HG02970 (cell line): Measurements from ENCODE around the gene AGBL1.
"Not testable (repeated sequence)": the region's sequence is repeated elsewhere in the genome, so short reads cannot be mapped to it uniquely, and the experiment has no call there.

Experiments
- ATAC-seq: cut with Tn5 transposase; IDR thresholded peaks from one replicate; pipeline ENCODE4 v1.9.1; 2021; ENCODE audit warnings: mild to moderate bottlenecking, moderate library complexity, moderate number of reproducible peaks; ENCODE audit not compliant: unreplicated experiment, low FRiP score

Gene AGBL1

DNA sequence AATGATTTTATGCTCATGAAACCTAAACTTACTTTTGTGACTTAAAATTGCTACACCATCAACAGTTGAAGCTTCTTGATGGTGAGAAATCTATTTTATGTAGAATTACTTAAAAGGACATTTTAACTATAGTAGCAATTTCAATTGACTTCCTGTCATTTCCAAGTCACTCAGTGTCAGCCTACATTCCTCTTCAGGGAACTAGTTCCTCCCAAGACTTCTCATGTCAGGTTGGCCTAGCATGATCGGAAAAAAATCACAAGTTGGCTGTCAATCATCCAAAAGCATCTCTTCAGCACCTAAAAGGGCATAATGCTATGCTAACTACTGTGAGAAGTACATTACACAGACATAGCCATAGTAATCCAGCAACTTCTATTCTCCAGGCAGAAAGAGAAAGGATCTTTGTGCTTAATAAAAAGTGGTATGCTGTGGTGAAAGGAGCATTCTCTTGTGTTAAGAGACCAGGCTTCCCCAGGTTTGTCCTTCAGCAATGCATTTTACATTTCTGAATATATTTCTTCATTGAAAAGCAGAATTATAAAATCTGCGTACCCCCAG lies 893.7 kb downstream of the AGBL1 start:
- ATAC-seq: no peak

DNA sequence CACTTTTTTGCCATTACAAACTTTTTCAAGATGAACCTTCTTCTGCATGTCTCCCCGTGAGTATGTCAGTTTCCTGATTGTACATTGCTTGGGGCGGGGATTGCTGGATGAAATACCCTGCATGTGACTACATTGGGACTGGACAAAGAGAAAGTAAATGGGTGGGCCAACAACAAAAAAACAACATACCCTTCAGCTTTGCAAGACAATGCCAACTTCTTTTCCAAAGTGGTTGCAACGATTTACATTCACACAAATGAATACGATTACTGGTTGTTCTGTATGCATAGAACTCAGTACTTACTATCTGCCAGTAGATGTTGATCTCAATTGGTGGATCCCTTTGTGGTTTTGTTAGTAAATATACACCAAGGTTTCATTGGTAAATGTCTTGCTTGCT lies 908.4 kb downstream of the AGBL1 start:
- no peak for ATAC-seq

DNA sequence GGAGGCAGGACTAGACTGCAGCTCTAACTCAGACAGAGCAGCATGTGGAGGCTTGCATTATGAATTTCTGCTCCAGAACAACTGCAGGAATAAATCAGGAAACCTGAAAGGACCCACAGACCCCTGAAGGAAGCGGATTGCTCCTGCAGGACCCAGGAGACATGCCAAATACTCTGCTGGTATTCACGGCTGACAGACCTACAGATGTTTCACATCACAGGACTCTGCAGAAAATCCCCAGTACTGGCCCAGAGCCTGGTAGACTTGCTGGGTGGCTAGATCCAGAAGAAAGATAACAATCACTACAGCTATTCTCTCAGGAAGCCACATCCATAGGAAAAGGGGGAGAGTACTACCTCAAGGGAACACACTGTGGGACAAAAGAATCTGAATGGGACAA lies 942.1 kb downstream of the AGBL1 start:
- no peak for ATAC-seq

DNA sequence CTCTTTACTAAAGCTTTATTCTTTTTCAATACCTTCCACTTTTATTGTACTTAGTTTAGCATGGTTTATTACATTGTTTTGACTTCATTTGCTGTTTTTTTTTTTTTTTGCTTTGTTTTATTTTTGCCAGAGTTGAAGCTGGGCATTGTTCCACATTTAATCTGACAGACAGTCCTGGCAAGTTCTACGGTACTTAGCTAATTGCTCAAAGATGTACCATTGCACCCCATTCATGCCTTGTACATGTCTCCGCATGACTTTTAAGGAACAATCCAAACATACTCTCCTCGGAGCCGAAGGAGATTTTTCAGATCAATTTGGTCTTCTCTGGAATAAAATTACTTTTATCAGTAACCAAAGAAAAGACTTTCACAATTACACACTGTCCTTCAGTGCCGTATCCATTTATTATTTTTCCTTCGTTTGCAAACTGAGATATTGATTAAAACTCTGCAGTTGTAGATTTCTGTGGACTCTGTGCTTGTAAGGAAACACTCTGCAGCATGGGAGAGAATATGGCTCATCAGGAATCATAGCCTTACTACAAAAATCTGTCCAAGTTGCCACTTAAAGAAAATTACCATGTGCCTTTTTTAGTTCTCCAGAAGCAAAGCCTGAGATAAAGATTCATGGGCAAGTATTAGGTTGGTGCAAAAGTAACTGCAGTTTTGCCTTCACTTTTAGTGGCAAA lies 952.0 kb downstream of the AGBL1 start:
- ATAC-seq: no peak

DNA sequence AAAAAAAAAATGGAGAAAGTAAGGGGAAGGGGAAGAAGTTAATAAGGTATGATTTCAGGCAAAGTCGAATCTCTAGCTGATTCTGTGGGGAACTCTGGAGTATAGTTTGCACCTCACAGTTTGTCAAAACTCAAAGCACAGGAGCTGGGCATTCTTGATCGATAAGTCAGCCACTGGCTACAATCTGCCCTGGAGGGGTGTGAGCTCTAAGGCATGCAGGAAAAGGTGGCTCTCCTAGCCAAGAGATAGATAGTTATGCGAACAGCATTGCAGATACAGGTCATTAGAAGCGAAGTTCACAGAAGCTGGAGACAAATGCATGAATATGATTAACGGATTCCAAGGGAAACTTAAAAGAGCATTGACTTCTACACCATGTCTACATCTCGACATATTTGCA lies 952.6 kb downstream of the AGBL1 start:
- ATAC-seq: no peak

DNA sequence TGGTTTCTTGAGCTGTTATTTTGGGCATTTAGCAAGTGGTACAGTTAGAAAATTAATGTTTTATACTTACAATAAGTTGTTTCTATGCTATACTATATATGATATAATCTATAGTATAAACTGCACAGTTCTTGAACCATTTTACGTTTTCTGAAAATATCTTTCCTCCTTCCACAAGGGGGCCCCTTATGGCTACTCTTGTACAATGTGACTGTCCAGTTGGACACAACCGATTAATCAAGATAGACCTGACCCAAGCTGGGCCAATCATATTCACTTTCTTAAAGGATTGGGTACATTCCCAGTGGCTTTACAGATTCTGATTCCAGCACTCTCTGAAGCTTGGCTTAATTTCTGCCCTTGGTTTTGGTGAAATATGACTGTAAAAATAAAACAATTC lies 953.4 kb downstream of the AGBL1 start:
- ATAC-seq: no peak

DNA sequence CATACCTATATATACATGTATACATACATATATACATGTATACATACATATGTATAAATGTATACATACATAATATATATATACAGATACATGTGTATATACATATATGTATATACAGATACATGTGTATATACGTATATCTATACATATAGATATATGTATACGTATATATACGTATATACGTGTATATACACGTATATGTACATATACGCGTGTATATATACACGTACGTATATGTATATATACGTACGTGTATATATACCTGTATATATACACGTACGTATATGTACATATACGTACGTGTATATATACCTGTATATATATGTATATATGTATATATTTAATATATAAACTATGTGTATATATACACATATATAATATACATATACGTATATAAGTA lies 955.2 kb downstream of the AGBL1 start:
- ATAC-seq: no peak

DNA sequence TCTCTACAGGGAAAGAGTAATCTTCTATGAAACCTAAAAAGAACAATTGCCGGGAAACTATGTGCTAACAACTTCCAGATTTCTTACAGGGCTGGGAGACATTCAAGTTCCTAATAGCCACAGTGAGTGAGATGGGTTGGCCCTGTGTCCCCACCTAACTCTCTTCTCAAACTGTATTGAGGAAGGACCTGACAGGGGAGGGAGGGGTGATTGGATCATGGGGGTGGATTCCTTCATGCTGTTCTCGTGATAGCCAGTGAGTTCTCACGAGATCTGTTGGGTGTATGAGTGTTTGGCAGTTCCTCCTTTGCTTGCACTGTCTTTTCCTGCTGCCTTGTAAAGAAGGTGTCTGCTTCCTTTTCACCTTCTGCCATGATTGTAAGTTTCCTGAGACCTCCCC lies 958.7 kb downstream of the AGBL1 start:
- no peak for ATAC-seq

DNA sequence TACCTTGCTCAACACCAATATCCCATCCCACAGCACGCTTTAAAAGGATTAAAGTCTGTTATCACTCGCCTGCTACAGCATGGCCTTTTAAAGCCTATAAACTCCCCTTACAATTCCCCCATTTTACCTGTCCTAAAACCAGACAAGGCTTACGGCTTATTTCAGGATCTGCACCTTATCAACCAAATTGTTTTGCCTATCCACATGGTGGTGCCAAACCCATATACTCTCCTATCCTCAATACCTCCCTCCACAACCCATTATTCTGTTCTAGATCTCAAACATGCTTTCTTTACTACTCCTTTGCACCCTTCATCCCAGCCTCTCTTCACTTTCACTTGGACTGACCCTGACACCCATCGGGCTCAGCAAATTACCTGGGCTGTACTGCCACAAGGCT lies 962.9 kb downstream of the AGBL1 start:
- not testable (repeated sequence) for ATAC-seq

DNA sequence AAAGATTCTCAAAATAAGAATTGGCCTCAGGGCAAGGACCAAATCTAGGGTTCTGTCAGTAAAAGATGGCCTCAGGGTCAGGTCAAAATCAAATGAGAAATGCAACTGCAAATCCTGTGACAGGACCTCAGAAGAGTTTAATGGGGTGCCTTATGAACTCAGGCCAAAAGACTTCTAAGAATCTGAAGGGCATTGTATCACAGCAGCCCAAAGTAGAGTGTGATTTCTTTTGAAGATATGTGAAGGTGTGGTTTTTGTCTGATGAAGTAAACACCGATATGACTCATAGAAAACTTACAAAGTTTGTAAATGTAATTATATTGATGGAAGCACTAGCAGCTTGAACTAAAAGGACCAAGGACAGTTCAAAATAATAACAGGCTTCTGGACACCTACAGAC lies 966.1 kb downstream of the AGBL1 start:
- ATAC-seq: no peak

DNA sequence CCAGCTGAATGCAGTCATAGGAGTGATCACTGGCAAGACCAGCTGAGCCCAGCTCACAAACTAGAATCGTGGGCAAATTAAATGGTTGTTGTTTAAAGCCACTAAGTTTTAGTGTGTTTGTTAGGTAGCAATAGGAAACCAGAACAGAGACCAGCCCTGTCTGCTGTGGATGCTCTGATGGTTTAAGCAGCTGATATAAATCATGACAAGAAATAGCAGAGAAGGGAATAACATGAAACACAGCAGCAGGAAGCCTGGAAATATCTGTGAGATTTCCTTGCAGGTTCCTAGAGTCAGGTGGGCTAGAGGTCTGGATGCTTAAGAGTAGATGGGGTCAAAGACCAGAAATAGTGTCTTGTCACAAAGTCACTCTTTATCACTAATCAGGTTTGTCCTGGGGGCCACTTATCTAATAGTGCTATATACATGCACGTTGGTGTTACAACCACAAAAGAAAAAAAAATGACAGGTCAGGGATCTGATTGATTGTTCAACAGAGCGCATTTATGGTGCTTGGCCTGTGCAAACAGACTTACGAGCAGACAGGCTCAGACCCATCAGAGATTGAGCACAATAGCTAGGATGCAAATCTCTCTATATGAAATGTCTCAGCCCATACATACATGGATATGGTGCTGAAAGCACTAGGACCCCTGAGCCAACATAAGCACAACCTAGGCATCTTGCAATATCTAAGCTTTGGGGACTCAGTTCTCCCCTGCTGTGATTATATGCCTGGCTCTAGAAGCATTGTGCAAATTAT lies 967.7 kb downstream of the AGBL1 start:
- ATAC-seq: no peak
